HepG2 (cell line): ENCODE measurements around the gene ATP10D. TPM values are rescaled to one million over a fixed set of nuclear protein-coding genes. Genes with fewer than 3 reads are reported as not detected.
"Not testable (repeated sequence)": the region's sequence is repeated elsewhere in the genome, so short reads cannot be mapped to it uniquely, and the experiment has no call there.

Experiments used
- ATAC-seq: fragments of 200-7000 bp; cut with Tn5 transposase; 3 replicates; pipeline ENCODE4 v1.9.1; 2020; ENCODE audit warnings: mild to moderate bottlenecking, moderate library complexity
- BruUV-seq: library from RNA; stranded (reverse); fragments of 400-500 nt; replicated peaks from 2 replicates; lab custom pipeline; 2021; lab: Mats Ljungman, UMichigan
- CTCF ChIA-PET: fragments of 300-600 bp; formaldehyde crosslinking; extraction: SDS; loops from one replicate; lab custom pipeline; 2021; ENCODE audit warnings: low total read pairs, inconsistent platforms, low intra/inter-chr PET ratio; lab: Yijun Ruan, JAX
- POLR2A ChIA-PET: fragments of 350-600 bp; sonication (Branson Sonifier 250); formaldehyde crosslinking; loops from one replicate; lab custom pipeline; 2020; ENCODE audit warnings: antibody characterized with exemption, inconsistent platforms; lab: Yijun Ruan, JAX
- DNase-seq: peaks from one replicate; pipeline ENCODE4 v3.0.0-alpha.2; 2015; ENCODE audit warnings: low spot score
- FAIRE-seq: peaks from 3 replicates; lab custom pipeline; 2011; peaks lifted over from hg19 to GRCh38; lab: Jason Lieb, UNC
- H2AFZ ChIP-seq: one replicate; pipeline ENCODE4 v1.6.1; 2011; ENCODE audit warnings: low read length, inconsistent platforms
- H3K27ac ChIP-seq: fragments of 300-600 bp; 3 replicates; pipeline ENCODE4 v1.8.0; 2011; ENCODE audit warnings: mixed run types, mild to moderate bottlenecking, mixed read lengths, low read length, inconsistent platforms; ENCODE audit not compliant: insufficient read depth; ENCODE audit errors: extremely low read length
- H3K27me3 ChIP-seq, 2 experiments: fragments of 200-600 bp in 1 of 2; 2 replicates in 1 of 2; 3 replicates in 1 of 2; pipeline versions ENCODE4 v1.6.0 to v1.8.0; 2011; ENCODE audit warnings: low read length in 2 of 2, mild to moderate bottlenecking in 2 of 2, moderate library complexity in 2 of 2, inconsistent platforms in 1 of 2; ENCODE audit not compliant: insufficient read depth in 2 of 2, control insufficient read depth in 1 of 2
- H3K36me3 ChIP-seq, 2 experiments: fragments of 200-600 bp in 1 of 2; replicated peaks in 1 of 2; 2 replicates in 1 of 2; 3 replicates in 1 of 2; pipeline versions ENCODE4 v1.5.1 to v1.8.0; 2011; ENCODE audit warnings: low read length in 2 of 2, inconsistent platforms in 1 of 2; ENCODE audit not compliant: insufficient read depth in 2 of 2, control insufficient read depth in 1 of 2
- H3K4me1 ChIP-seq: 2 replicates; pipeline ENCODE4 v1.5.1; 2012; ENCODE audit warnings: low read length, inconsistent platforms; ENCODE audit not compliant: insufficient read depth
- H3K4me2 ChIP-seq: 2 replicates; pipeline ENCODE4 v1.6.0; 2011; ENCODE audit warnings: low read depth, low read length, inconsistent platforms
- H3K4me3 ChIP-seq, 3 experiments: fragments of 200-600 bp in 1 of 3; sonication (generic), shearing (Covaris generic) in 1 of 3; replicated peaks in 1 of 3; 2 replicates each; pipeline ENCODE4 v1.5.1; 2011 to 2016; ENCODE audit warnings: low read length in 3 of 3, inconsistent platforms in 2 of 3, low read depth in 2 of 3, mild to moderate bottlenecking in 2 of 3, control low read depth in 1 of 3, mixed read lengths in 1 of 3; ENCODE audit not compliant: insufficient read depth in 1 of 3
- H3K79me2 ChIP-seq: one replicate; pipeline ENCODE4 v1.6.1; 2011; ENCODE audit warnings: low read length, inconsistent platforms; ENCODE audit not compliant: insufficient read depth
- H3K9ac ChIP-seq: 2 replicates; pipeline ENCODE4 v1.6.0; 2011; ENCODE audit warnings: mild to moderate bottlenecking, low read depth, low read length, inconsistent platforms; ENCODE audit not compliant: insufficient read depth
- H3K9me3 ChIP-seq: 2 replicates; pipeline ENCODE4 v1.5.1; 2012; ENCODE audit warnings: mild to moderate bottlenecking, low read length
- H4K20me1 ChIP-seq: 2 replicates; pipeline ENCODE4 v1.6.0; 2011; ENCODE audit warnings: inconsistent platforms, mild to moderate bottlenecking, low read length, moderate library complexity; ENCODE audit not compliant: insufficient read depth
- HNF4A ChIP-seq: sonication (generic); formaldehyde crosslinking; IDR thresholded peaks from 2 replicates; pipeline ENCODE4 v1.4.0; 2020; ENCODE audit warnings: missing genetic modification reagents
- MYC ChIP-seq: sonication (generic); formaldehyde crosslinking; IDR thresholded peaks from 2 replicates; pipeline ENCODE4 v1.9.0; 2021; ENCODE audit warnings: missing genetic modification reagents, borderline replicate concordance
- THRA ChIP-seq: sonication (generic); formaldehyde crosslinking; IDR thresholded peaks from 2 replicates; pipeline ENCODE4 v1.4.0; 2020; ENCODE audit warnings: missing genetic modification reagents, borderline replicate concordance
- ZNF34 ChIP-seq: sonication (generic); formaldehyde crosslinking; IDR thresholded peaks from 2 replicates; pipeline ENCODE4 v1.4.0; 2020; ENCODE audit warnings: mild to moderate bottlenecking, missing genetic modification reagents, borderline replicate concordance
- ZNF354B ChIP-seq: sonication (generic); formaldehyde crosslinking; IDR thresholded peaks from 2 replicates; pipeline ENCODE4 v1.8.0; 2022; ENCODE audit warnings: mild to moderate bottlenecking, missing genetic modification reagents
- ZNF780A ChIP-seq: sonication (generic); formaldehyde crosslinking; IDR thresholded peaks from 2 replicates; pipeline ENCODE4 v1.8.0; 2022; ENCODE audit warnings: mild to moderate bottlenecking, missing genetic modification reagents, moderate library complexity
- ZNF800 ChIP-seq: sonication (generic); formaldehyde crosslinking; IDR thresholded peaks from 2 replicates; pipeline ENCODE4 v1.4.0; 2020; ENCODE audit warnings: missing genetic modification reagents
- WGBS: methylation state at CpG from one replicate; pipeline ENCODE4 v1.1.6; 2017; ENCODE audit warnings: low lambda C conversion rate; 5-methylcytosine and 5-hydroxymethylcytosine counted together
- in situ Hi-C: cut with HindIII; loops from 2 replicates; pipeline ENCODE4 v1.10.0; 2017; ENCODE audit warnings: low pct_unique_long_range_greater_than_20kb; ENCODE audit not compliant: extremely low pct_ligation_motif_present
- intact Hi-C: fragments of 100-400 bp; cut with micrococcal nuclease; formaldehyde crosslinking; loops from one replicate; pipeline ENCODE4 v1.10.0; 2022; ENCODE audit not compliant: unreplicated experiment
- polyA plus RNA-seq, 8 experiments: library from polyadenylated mRNA; depleted of rRNA in 3 of 8; stranded (reverse) in 7 of 8; unstranded in 1 of 8; fragments of >200 nt; fragmentation: Illumina TruSeq in 4 of 8; extraction: Trizol in 4 of 8; gene quantifications; 2 replicates each; pipeline versions ENCODE4 v1.2.1 to v1.2.3, GENCODE V29; 2011 to 2016; ENCODE audit warnings: low read depth in 4 of 8, missing spikeins in 1 of 8, mixed read lengths in 1 of 8; ENCODE audit not compliant: insufficient read depth in 1 of 8
- total RNA-seq, 5 experiments: library from RNA; depleted of rRNA; stranded (reverse); fragments of >200 nt; fragmentation: Illumina TruSeq; extraction: Trizol; gene quantifications; 2 replicates each; pipeline ENCODE4 v1.2.3, GENCODE V29; 2016; ENCODE audit warnings: low read depth in 1 of 5
- TF ChIP-seq, protein P1 (sequence below): sonication (generic); formaldehyde crosslinking; IDR thresholded peaks from 2 replicates; pipeline ENCODE4 v1.9.0; 2021; ENCODE audit warnings: missing genetic modification reagents, mild to moderate bottlenecking, borderline replicate concordance
- TF ChIP-seq, protein P2 (sequence below): sonication (generic); formaldehyde crosslinking; IDR thresholded peaks from 2 replicates; pipeline ENCODE4 v1.5.1; 2020; ENCODE audit warnings: mild to moderate bottlenecking, missing genetic modification reagents, moderate library complexity

The ATP10D gene
- total and polyA plus RNA-seq, 2 of the 13 experiments (the other 11 are each of a cell fraction or from before 2014, with no cell fraction given): 2.2 to 9.8 TPM

DNA sequence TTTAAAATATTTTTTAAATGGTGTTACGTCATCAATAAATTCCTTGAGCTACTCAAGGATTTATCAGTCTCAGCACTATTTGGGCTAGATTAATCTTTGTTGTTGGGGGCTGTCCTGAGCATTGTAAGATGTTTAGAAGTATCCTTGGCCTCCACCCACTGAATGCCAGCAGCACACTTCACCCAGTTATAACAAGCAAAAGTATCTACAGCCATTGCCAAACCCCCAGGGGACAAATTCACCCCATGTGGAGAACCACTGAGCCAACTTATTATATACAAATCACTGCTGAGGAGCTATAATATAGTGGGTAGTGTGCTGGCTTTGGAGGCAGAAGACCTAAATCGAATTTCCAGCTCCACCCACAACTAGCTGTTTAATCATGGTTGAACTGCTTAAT, 58.3 kb downstream of the ATP10D start (continued):
- no peak for TF ChIP-seq ZNF800 (CRISPR knock-in tag)
- TF ChIP-seq THRA: no peak
- no peak for TF ChIP-seq ZNF354B (CRISPR knock-in tag)
- TF ChIP-seq, protein P1, sequence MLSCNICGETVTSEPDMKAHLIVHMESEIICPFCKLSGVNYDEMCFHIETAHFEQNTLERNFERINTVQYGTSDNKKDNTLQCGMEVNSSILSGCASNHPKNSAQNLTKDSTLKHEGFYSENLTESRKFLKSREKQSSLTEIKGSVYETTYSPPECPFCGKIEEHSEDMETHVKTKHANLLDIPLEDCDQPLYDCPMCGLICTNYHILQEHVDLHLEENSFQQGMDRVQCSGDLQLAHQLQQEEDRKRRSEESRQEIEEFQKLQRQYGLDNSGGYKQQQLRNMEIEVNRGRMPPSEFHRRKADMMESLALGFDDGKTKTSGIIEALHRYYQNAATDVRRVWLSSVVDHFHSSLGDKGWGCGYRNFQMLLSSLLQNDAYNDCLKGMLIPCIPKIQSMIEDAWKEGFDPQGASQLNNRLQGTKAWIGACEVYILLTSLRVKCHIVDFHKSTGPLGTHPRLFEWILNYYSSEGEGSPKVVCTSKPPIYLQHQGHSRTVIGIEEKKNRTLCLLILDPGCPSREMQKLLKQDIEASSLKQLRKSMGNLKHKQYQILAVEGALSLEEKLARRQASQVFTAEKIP (CRISPR knock-in tag): no peak
- TF ChIP-seq HNF4A (CRISPR knock-in tag): no peak
- no peak for TF ChIP-seq ZNF34 (CRISPR knock-in tag)
- no peak for TF ChIP-seq ZNF780A (CRISPR knock-in tag)
- no peak for TF ChIP-seq MYC
- TF ChIP-seq, protein P2, sequence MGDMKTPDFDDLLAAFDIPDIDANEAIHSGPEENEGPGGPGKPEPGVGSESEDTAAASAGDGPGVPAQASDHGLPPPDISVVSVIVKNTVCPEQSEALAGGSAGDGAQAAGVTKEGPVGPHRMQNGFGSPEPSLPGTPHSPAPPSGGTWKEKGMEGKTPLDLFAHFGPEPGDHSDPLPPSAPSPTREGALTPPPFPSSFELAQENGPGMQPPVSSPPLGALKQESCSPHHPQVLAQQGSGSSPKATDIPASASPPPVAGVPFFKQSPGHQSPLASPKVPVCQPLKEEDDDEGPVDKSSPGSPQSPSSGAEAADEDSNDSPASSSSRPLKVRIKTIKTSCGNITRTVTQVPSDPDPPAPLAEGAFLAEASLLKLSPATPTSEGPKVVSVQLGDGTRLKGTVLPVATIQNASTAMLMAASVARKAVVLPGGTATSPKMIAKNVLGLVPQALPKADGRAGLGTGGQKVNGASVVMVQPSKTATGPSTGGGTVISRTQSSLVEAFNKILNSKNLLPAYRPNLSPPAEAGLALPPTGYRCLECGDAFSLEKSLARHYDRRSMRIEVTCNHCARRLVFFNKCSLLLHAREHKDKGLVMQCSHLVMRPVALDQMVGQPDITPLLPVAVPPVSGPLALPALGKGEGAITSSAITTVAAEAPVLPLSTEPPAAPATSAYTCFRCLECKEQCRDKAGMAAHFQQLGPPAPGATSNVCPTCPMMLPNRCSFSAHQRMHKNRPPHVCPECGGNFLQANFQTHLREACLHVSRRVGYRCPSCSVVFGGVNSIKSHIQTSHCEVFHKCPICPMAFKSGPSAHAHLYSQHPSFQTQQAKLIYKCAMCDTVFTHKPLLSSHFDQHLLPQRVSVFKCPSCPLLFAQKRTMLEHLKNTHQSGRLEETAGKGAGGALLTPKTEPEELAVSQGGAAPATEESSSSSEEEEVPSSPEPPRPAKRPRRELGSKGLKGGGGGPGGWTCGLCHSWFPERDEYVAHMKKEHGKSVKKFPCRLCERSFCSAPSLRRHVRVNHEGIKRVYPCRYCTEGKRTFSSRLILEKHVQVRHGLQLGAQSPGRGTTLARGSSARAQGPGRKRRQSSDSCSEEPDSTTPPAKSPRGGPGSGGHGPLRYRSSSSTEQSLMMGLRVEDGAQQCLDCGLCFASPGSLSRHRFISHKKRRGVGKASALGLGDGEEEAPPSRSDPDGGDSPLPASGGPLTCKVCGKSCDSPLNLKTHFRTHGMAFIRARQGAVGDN: no peak
- TF ChIP-seq, all 625 proteins: peak for 0

DNA sequence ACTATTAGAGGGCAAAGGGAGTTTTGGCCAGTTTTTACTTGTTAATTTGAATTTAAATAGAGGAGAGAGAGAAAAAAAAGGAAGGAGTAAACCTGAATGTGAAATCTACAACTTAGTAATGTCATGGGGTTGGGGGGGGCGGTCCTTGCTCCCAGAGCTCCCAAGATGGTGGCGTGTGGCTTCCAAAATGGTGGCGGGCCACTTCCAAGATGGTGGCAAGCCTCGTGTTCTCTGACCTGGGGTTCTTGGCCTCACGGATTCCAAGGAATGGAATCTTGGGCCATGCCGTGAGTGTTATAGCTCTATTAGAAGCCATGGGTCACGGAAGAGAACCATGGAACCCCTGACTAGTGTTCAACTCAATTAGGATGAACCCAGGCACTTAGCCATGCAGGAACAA, 65.3 kb downstream of the ATP10D start:
- H3K27me3 ChIP-seq, in situ Hi-C loops, H3K4me1 ChIP-seq, H3K9me3 ChIP-seq, ATAC-seq, H3K27ac ChIP-seq, H3K79me2 ChIP-seq, H3K4me2 ChIP-seq, H3K36me3 ChIP-seq, CTCF ChIA-PET, intact Hi-C loops, FAIRE-seq, DNase-seq, H2AFZ ChIP-seq, BruUV-seq, H3K9ac ChIP-seq, POLR2A ChIA-PET, H3K4me3 ChIP-seq, H4K20me1 ChIP-seq: not testable (repeated sequence)
- whole genome bisulfite sequencing: 70% methylated on average over 7 of the region's 7 CpGs
